Uterus (tissue), 4 donors: Measurements from ENCODE around the gene STMN1. TPM values are rescaled to one million over a fixed set of nuclear protein-coding genes. Genes with fewer than 3 reads are reported as not detected.
"Not testable (repeated sequence)": the region's sequence is repeated elsewhere in the genome, so short reads cannot be mapped to it uniquely, and the experiment has no call there.

Source experiments
- DNase-seq, 2 donors: peaks; one replicate each; pipeline ENCODE4 v3.0.0-alpha.2; 2019 to 2020
- H3K27ac ChIP-seq, 2 donors: fragments of 200-600 bp; sonication (generic); 1 replicate in 1 of 2; 2 replicates in 1 of 2; pipeline ENCODE4 v1.5.1; 2016 to 2018
- H3K27me3 ChIP-seq, 2 donors: fragments of 200-600 bp; sonication (generic); one replicate each; pipeline ENCODE4 v1.5.1; 2018 to 2019; ENCODE audit warnings: control low read depth in 1 of 2
- H3K36me3 ChIP-seq, 2 donors: fragments of 200-600 bp; sonication (generic); one replicate each; pipeline ENCODE4 v1.5.1; 2019; ENCODE audit warnings: control low read depth in 1 of 2
- H3K4me1 ChIP-seq, 2 donors: fragments of 200-600 bp; sonication (generic); one replicate each; pipeline ENCODE4 v1.5.1; 2018 to 2019; ENCODE audit warnings: control low read depth in 1 of 2
- H3K4me3 ChIP-seq, 2 donors: fragments of 200-600 bp; sonication (generic); 1 replicate in 1 of 2; 2 replicates in 1 of 2; pipeline ENCODE4 v1.5.1; 2018 to 2019; ENCODE audit warnings: mild to moderate bottlenecking in 1 of 2
- H3K9me3 ChIP-seq, 2 donors: fragments of 200-600 bp; sonication (generic); one replicate each; pipeline ENCODE4 v1.5.1; 2019; ENCODE audit warnings: control low read depth in 1 of 2
- CTCF ChIP-seq, 4 experiments: fragments of 200-600 bp in 2 of 4; fragments of 450-650 bp in 2 of 4; sonication (generic) in 2 of 4; IDR thresholded peaks; one replicate each; pipeline ENCODE4 v1.5.1; 2016 to 2019; ENCODE audit warnings: antibody characterized with exemption in 4 of 4, mild to moderate bottlenecking in 2 of 4, moderate library complexity in 1 of 4
- POLR2A ChIP-seq, 2 donors: fragments of 450-650 bp; IDR thresholded peaks; one replicate each; pipeline ENCODE4 v1.6.1; 2016; ENCODE audit warnings: antibody characterized with exemption in 2 of 2, mild to moderate bottlenecking in 1 of 2, moderate library complexity in 1 of 2
- intact Hi-C: fragments of 100-400 bp; cut with DNase I; formaldehyde crosslinking; loops from one replicate; pipeline ENCODE4 v1.15.1; 2023; ENCODE audit warnings: low total_unique reads
- total RNA-seq, 4 donors: library from RNA; depleted of rRNA in 3 of 4; stranded (reverse); fragments of >200 nt in 3 of 4; gene quantifications; one replicate each; pipeline versions ENCODE4 v1.1.0 to v1.2.4, GENCODE V29; 2014 to 2023
- donor health status: DM: yes; HTN: yes; CAD: no.

Gene STMN1
- total RNA-seq, 4 donors from 2014 or later, result 34.6 to 100 (median 78.2) TPM

DNA sequence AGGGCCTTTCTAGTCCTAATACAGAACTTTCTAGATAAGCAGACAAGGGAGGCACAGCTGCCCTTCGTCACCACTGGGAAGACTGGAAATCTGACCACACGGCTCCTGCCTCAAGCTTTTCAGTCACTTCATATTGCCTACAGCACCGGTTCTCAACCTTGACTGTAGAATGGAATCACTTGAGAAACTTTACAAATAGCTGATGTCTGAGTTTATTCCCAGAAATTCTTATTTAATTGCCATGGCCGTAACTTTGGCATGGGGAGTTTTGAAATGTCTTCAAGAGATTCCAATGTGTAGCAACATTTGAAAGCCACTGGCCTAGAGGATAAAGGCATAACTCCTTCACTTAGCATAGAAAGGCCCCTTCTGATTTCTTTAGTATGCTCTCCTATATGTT, 42.4 kb upstream of the STMN1 start:
- TF ChIP-seq CTCF (IDR thresholded peaks at IDR 0.05), result no peak
- no peak for TF ChIP-seq POLR2A (IDR thresholded peaks at IDR 0.05)

GRCh38 chr1:25947027-25947426, 40.8 kb upstream of the STMN1 start:
- DNase-seq, result no peak
- Histone ChIP-seq H3K27me3 (no peaks in the 10 kb centered on the region), H3K4me1 (no peaks in the 10 kb centered on the region), H3K27ac (no peak overlapping the region), H3K4me3 (no peak overlapping the region), H3K9me3 (peaks cover 0 to 3% of the 10 kb centered on the region in 2 donors), H3K36me3 (no peaks in the 10 kb centered on the region)
- no peak for TF ChIP-seq CTCF (IDR thresholded peaks at IDR 0.05)
- TF ChIP-seq POLR2A (IDR thresholded peaks at IDR 0.05), result no peak
- intact Hi-C loops, result no loop called here

More for the DNA sequence above, 42.4 kb upstream of the STMN1 start:
- Histone ChIP-seq H3K36me3 (no peaks in the 10 kb centered on the region), H3K4me3 (no peak overlapping the region), H3K4me1 (peaks cover 0 to 3% of the 10 kb centered on the region in 2 donors), H3K9me3 (peaks cover 0 to 2% of the 10 kb centered on the region in 2 donors), H3K27me3 (no peaks in the 10 kb centered on the region), H3K27ac (no peak overlapping the region)
- no peak for DNase-seq
- intact Hi-C loops, result no loop called here

DNA sequence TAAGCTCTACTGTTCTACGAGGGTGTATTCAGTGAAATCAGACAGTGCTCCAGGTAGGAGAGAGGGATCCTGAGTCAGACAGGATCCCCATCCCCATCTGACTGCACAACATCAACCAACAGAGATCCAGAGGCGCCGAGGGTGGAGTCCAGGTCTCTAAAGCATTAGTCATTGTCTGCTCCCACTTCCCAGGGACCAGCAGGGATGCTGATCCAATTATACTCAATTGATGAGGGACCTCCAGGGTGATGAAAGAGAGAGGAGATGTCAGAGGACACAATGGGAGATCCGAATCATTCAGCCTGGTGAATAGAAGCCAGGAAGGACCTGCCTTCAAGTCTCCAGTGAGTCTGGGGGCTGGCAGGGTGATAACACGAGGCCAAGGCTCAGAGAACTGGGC, 39.5 kb upstream of the STMN1 start:
- Histone ChIP-seq H3K36me3 (no peaks in the 10 kb centered on the region), H3K27me3 (no peaks in the 10 kb centered on the region), H3K4me3 (no peak overlapping the region), H3K4me1 (no peaks in the 10 kb centered on the region), H3K9me3 (peaks cover 0 to 3% of the 10 kb centered on the region in 2 donors), H3K27ac (no peak overlapping the region)
- TF ChIP-seq POLR2A (IDR thresholded peaks at IDR 0.05) (no peak), CTCF (IDR thresholded peaks at IDR 0.05) (no peak)
- DNase-seq, result no peak
- intact Hi-C loops, result no loop called here

GRCh38 chr1:25944986-25945385, 38.8 kb upstream of the STMN1 start:
- H3K27ac ChIP-seq, result no peak overlapping the region
- H3K9me3 ChIP-seq, result peaks cover 0 to 3% of the 10 kb centered on the region in 2 donors
- no peak overlapping the region for H3K4me3 ChIP-seq
- H3K27me3 ChIP-seq, result no peaks in the 10 kb centered on the region
- DNase-seq, result no peak
- H3K4me1 ChIP-seq, result no peaks in the 10 kb centered on the region
- H3K36me3 ChIP-seq, result no peaks in the 10 kb centered on the region
- intact Hi-C loops, result no loop called here
- TF ChIP-seq CTCF (IDR thresholded peaks at IDR 0.05), result no peak
- TF ChIP-seq POLR2A (IDR thresholded peaks at IDR 0.05), result no peak

DNA sequence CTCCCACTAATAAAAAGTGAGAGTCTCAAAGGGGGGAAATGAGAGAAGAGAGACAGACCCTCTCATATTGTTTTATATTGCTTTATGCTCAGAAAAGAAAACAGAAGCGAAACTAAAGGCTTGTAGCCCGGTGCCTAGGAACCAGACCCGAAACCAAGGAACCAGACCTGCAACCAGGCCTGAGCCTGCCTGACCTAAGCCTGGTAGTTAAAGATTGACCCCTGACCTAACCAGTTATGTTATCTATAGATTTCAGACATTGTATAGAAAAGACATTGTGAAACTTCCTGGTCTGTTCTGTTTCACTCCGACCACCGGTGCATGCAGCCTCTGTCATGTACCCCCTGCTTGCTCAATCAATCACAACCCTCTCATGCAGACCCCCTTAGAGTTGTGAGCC, 37.3 kb upstream of the STMN1 start:
- H3K4me1 ChIP-seq, intact Hi-C loops, H3K4me3 ChIP-seq: not testable (repeated sequence)

DNA sequence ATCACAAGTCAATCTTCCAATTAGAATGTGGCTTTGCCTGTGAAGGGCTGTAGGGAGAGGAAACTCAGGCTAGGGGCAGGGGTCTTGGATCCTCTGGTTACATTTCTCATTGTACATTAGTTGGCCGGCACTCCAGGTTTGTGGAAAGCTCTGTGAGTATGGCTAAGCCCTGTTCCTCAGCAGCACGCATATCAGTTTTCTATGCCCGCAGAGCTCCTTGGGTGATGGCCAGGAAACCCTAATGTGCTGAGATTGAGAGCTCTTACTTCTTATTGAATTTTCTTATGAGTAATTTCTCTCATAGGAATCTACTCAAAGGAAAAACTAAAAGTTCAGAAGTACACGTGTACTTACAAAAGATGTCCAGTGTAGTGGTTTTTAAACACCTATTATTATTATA, 30.7 kb upstream of the STMN1 start:
- Histone ChIP-seq H3K36me3 (no peaks in the 10 kb centered on the region), H3K27me3 (no peaks in the 10 kb centered on the region), H3K27ac (no peak overlapping the region), H3K9me3 (no peaks in the 10 kb centered on the region), H3K4me1 (no peaks in the 10 kb centered on the region), H3K4me3 (no peak overlapping the region)
- no peak for DNase-seq
- intact Hi-C loops, result no loop called here
- TF ChIP-seq POLR2A (IDR thresholded peaks at IDR 0.05) (no peak), CTCF (IDR thresholded peaks at IDR 0.05) (no peak)

More for the DNA sequence above, 37.3 kb upstream of the STMN1 start:
- not testable (repeated sequence) for H3K27ac ChIP-seq, DNase-seq, H3K9me3 ChIP-seq, H3K27me3 ChIP-seq, H3K36me3 ChIP-seq
